Endodermal cell (in vitro differentiated cells): ENCODE measurements around the gene TMC7. TPM values are rescaled to one million over a fixed set of nuclear protein-coding genes. Genes with fewer than 3 reads are reported as not detected.

Source experiments
- DNase-seq: peaks from one replicate; pipeline ENCODE4 v3.0.0-alpha.2; 2017
- H3K27ac ChIP-seq: 2 replicates; pipeline ENCODE4 v1.5.1; 2013; ENCODE audit warnings: mild to moderate bottlenecking, low read depth, low read length, moderate library complexity
- H3K27me3 ChIP-seq: 2 replicates; pipeline ENCODE4 v1.6.1; 2013; ENCODE audit warnings: mild to moderate bottlenecking, low read length, moderate library complexity; ENCODE audit not compliant: insufficient read depth, control insufficient read depth, poor library complexity, severe bottlenecking
- H3K36me3 ChIP-seq: 2 replicates; pipeline ENCODE4 v1.7.0; 2013; ENCODE audit warnings: mild to moderate bottlenecking, low read length, moderate library complexity; ENCODE audit not compliant: control insufficient read depth, insufficient read depth
- H3K4me1 ChIP-seq: one replicate; pipeline ENCODE4 v1.7.0; 2013; ENCODE audit warnings: low read length; ENCODE audit not compliant: control insufficient read depth, insufficient read depth
- H3K4me3 ChIP-seq: 2 replicates; pipeline ENCODE4 v1.5.1; 2013; ENCODE audit warnings: mild to moderate bottlenecking, low read length, moderate library complexity
- H3K9ac ChIP-seq: 2 replicates; pipeline ENCODE4 v1.6.1; 2013; ENCODE audit warnings: mild to moderate bottlenecking, low read length, moderate library complexity; ENCODE audit not compliant: poor library complexity, severe bottlenecking; ENCODE audit errors: extremely low read depth
- H3K9me3 ChIP-seq: 2 replicates; pipeline ENCODE4 v1.6.1; 2013; ENCODE audit warnings: mild to moderate bottlenecking, low read length, moderate library complexity; ENCODE audit not compliant: control insufficient read depth
- H3K27ac Mint-ChIP-seq: 2 replicates; pipeline ENCODE4 v1.8.0; 2020; ENCODE audit warnings: mixed read lengths
- H3K27me3 Mint-ChIP-seq: 2 replicates; pipeline ENCODE4 v1.8.0; 2021; ENCODE audit warnings: mild to moderate bottlenecking, mixed read lengths; ENCODE audit not compliant: insufficient read depth
- H3K36me3 Mint-ChIP-seq: 2 replicates; pipeline ENCODE4 v1.8.0; 2020; ENCODE audit warnings: low read depth, mixed read lengths
- H3K4me1 Mint-ChIP-seq: 2 replicates; pipeline ENCODE4 v1.8.0; 2020; ENCODE audit warnings: mixed read lengths
- H3K4me3 Mint-ChIP-seq: 2 replicates; pipeline ENCODE4 v1.8.0; 2020; ENCODE audit warnings: mild to moderate bottlenecking, moderate library complexity, mixed read lengths
- H3K9me3 Mint-ChIP-seq: 2 replicates; pipeline ENCODE4 v1.8.0; 2020; ENCODE audit warnings: mild to moderate bottlenecking, mixed read lengths
- WGBS, 2 experiments: methylation state at CpG; one replicate each; pipeline versions ENCODE4 v1.1.5 to v1.1.7; 2013; ENCODE audit warnings: missing lambda C conversion rate in 2 of 2, mixed read lengths in 1 of 2; ENCODE audit not compliant: insufficient coverage in 1 of 2, insufficient read length in 1 of 2; 5-methylcytosine and 5-hydroxymethylcytosine counted together
- total RNA-seq, 2 donors: library from RNA; stranded (reverse); fragmentation: NEBNext Ultra II Directional in 1 of 2; extraction: Animal tissue kit (Norgen Biotek cat#: 25700) in 1 of 2; gene quantifications; 2 replicates in 1 of 2; 3 replicates in 1 of 2; pipeline ENCODE4 v1.2.1, GENCODE V29; 2021
- TF ChIP-seq, protein P1 (sequence below): fragments of 200-600 bp; sonication (generic); conservative IDR thresholded peaks from 2 replicates; pipeline ENCODE4 v1.5.0; 2021; ENCODE audit warnings: antibody characterized with exemption, mild to moderate bottlenecking

TMC7 gene
- total RNA-seq, 2 donors from 2014 or later = 14.9 to 16.6 TPM

DNA sequence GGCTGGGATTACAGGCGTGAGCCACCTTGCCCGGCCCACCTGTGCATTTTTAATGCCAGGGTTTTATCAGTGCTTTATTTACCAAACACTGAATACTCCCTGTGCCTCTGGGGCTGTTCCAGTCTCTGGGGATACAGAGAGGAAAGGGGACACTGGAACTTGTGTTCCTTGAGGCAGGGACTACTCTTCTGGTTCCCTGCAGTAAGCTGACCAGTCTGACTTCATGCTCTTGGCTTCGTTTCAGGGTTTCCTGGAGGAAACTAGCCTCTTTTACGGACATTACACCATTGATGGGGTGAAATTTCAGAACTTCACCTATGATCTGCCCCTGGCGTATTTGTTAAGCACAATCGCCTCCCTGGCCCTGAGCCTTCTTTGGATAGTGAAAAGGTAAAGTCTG, 46.2 kb downstream of the TMC7 start:
- 95 to 100% methylated on average over 6 of the region's 6 CpGs for WGBS, 2 experiments
- Histone ChIP-seq H3K36me3 (peaks cover 66% of the 10 kb centered on the region), H3K27ac (no peak overlapping the region), H3K9ac (no peak overlapping the region), H3K4me1 (no peaks in the 10 kb centered on the region), H3K9me3 (no peaks in the 10 kb centered on the region), H3K4me3 (no peak overlapping the region), H3K27me3 (no peaks in the 10 kb centered on the region)
- no peaks in the 10 kb centered on the region for H3K27me3 Mint-ChIP-seq
- H3K36me3 Mint-ChIP-seq = peaks cover 65% of the 10 kb centered on the region
- TF ChIP-seq, protein P1, sequence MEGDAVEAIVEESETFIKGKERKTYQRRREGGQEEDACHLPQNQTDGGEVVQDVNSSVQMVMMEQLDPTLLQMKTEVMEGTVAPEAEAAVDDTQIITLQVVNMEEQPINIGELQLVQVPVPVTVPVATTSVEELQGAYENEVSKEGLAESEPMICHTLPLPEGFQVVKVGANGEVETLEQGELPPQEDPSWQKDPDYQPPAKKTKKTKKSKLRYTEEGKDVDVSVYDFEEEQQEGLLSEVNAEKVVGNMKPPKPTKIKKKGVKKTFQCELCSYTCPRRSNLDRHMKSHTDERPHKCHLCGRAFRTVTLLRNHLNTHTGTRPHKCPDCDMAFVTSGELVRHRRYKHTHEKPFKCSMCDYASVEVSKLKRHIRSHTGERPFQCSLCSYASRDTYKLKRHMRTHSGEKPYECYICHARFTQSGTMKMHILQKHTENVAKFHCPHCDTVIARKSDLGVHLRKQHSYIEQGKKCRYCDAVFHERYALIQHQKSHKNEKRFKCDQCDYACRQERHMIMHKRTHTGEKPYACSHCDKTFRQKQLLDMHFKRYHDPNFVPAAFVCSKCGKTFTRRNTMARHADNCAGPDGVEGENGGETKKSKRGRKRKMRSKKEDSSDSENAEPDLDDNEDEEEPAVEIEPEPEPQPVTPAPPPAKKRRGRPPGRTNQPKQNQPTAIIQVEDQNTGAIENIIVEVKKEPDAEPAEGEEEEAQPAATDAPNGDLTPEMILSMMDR = no peak
- H3K27ac Mint-ChIP-seq = no peak overlapping the region
- no peak overlapping the region for H3K4me3 Mint-ChIP-seq
- peaks cover 7% of the 10 kb centered on the region for H3K9me3 Mint-ChIP-seq
- DNase-seq = no peak
- H3K4me1 Mint-ChIP-seq = no peaks in the 10 kb centered on the region

DNA sequence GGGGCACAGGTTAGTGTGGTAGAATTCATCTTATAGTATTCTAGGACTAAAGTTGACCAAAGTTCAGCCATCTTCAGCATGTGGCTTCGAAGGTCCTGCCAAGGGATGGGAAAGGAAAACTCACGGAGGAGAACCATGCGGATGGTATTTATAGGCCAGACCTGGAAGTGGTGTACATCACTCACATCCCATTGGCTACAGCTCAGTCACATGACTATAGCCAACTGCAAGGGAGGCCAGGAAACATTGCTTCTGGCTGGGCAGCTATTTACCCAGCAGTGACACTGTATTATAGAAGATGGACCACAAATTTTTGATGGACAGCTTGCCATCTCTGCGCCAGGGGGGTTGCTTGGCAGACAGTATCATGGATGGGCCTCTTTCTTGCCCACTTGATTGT, 48.0 kb downstream of the TMC7 start:
- Mint-ChIP-seq H3K4me1 (no peaks in the 10 kb centered on the region), H3K4me3 (no peak overlapping the region)

DNA sequence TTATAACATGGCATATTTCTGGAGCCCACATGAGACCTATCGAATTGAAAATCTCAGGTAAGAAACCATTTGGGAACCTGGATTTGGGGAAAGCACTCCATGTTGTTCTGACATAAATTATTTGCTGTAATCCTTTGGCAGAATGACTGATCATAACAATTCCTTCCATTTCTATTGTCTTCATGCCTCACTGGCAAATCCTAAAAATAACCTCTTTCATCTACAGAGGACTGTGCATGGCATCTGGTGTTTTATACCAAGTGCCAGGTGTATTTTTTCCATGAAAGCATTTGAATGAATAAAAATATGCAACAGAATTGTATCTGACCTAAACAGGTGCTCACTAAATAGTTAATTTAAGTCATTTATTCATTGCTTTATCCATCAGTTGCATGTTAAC, 50.0 kb downstream of the TMC7 start:
- Histone ChIP-seq H3K4me3 (no peak overlapping the region), H3K27ac (no peak overlapping the region), H3K9me3 (peaks cover 5% of the 10 kb centered on the region), H3K27me3 (no peaks in the 10 kb centered on the region), H3K36me3 (peaks cover 66% of the 10 kb centered on the region), H3K9ac (no peak overlapping the region), H3K4me1 (no peaks in the 10 kb centered on the region)
- DNase-seq = no peak
- Mint-ChIP-seq H3K36me3 (peaks cover 79% of the 10 kb centered on the region), H3K4me3 (no peak overlapping the region), H3K4me1 (no peaks in the 10 kb centered on the region), H3K27ac (no peak overlapping the region), H3K27me3 (no peaks in the 10 kb centered on the region), H3K9me3 (peaks cover 16% of the 10 kb centered on the region)
- WGBS, 2 experiments = 95 to 100% methylated on average over 1 of the region's 1 CpG
- TF ChIP-seq, protein P1 = no peak

More for the DNA sequence above, 48.0 kb downstream of the TMC7 start:
- TF ChIP-seq, protein P1 = no peak
- Mint-ChIP-seq H3K27ac (no peak overlapping the region), H3K27me3 (no peaks in the 10 kb centered on the region), H3K36me3 (peaks cover 71% of the 10 kb centered on the region), H3K9me3 (peaks cover 16% of the 10 kb centered on the region)
- no peak for DNase-seq
- Histone ChIP-seq H3K36me3 (peaks cover 64% of the 10 kb centered on the region), H3K9ac (no peak overlapping the region), H3K4me1 (no peaks in the 10 kb centered on the region), H3K4me3 (no peak overlapping the region), H3K27me3 (no peaks in the 10 kb centered on the region), H3K27ac (no peak overlapping the region), H3K9me3 (peaks cover 3% of the 10 kb centered on the region)
- 61 to 71% methylated on average over 3 to 4 of the region's 4 CpGs for WGBS, 2 experiments
